HG03135 (cell line): ENCODE data around the gene LTBP1.

Experiments used
- ATAC-seq: cut with Tn5 transposase; IDR thresholded peaks from one replicate; pipeline ENCODE4 v1.9.1; 2021; ENCODE audit warnings: mild to moderate bottlenecking, moderate library complexity; ENCODE audit not compliant: unreplicated experiment

LTBP1 gene

GRCh38 chr2:33242845-33243244, 296.1 kb downstream of the LTBP1 start:
- ATAC-seq = no peak

- ATAC-seq = no peak
Observed at GRCh38 chr2:33246432-33246831, 299.7 kb downstream of the LTBP1 start.

- no peak for ATAC-seq
Observed at GRCh38 chr2:33247365-33247764, 300.6 kb downstream of the LTBP1 start.

GRCh38 chr2:33250417-33251029, 303.8 kb downstream of the LTBP1 start:
- ATAC-seq = no peak

- ATAC-seq = no peak
Observed at GRCh38 chr2:33256162-33256755, 309.5 kb downstream of the LTBP1 start.

GRCh38 chr2:33258387-33258786, 311.6 kb downstream of the LTBP1 start:
- no peak for ATAC-seq

GRCh38 chr2:33262097-33262496, 315.3 kb downstream of the LTBP1 start:
- no peak for ATAC-seq

- ATAC-seq = no peak
Observed at GRCh38 chr2:33264766-33265165, 318.0 kb downstream of the LTBP1 start.

- ATAC-seq = no peak
Observed at GRCh38 chr2:33265584-33266338, 319.0 kb downstream of the LTBP1 start.

GRCh38 chr2:33266467-33266866, 319.7 kb downstream of the LTBP1 start:
- no peak for ATAC-seq

- ATAC-seq = no peak
Observed at GRCh38 chr2:33267043-33267442, 320.3 kb downstream of the LTBP1 start.

GRCh38 chr2:33267756-33268155, 321.0 kb downstream of the LTBP1 start:
- no peak for ATAC-seq

GRCh38 chr2:33268246-33268831, 321.6 kb downstream of the LTBP1 start:
- no peak for ATAC-seq

GRCh38 chr2:33272001-33272400, 325.2 kb downstream of the LTBP1 start:
- ATAC-seq = peak; percentile 96

GRCh38 chr2:33273479-33273878, 326.7 kb downstream of the LTBP1 start:
- ATAC-seq = no peak

- ATAC-seq = no peak
Observed at GRCh38 chr2:33274524-33274923, 327.8 kb downstream of the LTBP1 start.

- ATAC-seq = no peak
Observed at GRCh38 chr2:33275689-33276444, 329.1 kb downstream of the LTBP1 start.

GRCh38 chr2:33277002-33277426, 330.3 kb downstream of the LTBP1 start:
- no peak for ATAC-seq

GRCh38 chr2:33278245-33278943, 331.6 kb downstream of the LTBP1 start:
- no peak for ATAC-seq

- ATAC-seq = no peak
Observed at GRCh38 chr2:33284287-33284686, 337.5 kb downstream of the LTBP1 start.
